ENCODE measurements around the gene LSMEM2.

Gene LSMEM2

GRCh38 chr3:50320853-50321335 is 42.0 kb downstream of the LSMEM2 start:
- peak in 1 of 2 donors; percentile 47 for DNase-seq (ENCODE audit: low read depth in 1 of 2, low spot score in 1 of 2)

- peak; percentile 75 to 78 for DNase-seq (ENCODE audit: low read depth in 1 of 2, low spot score in 1 of 2)
Measured at GRCh38 chr3:50321336-50322114, 42.6 kb downstream of the LSMEM2 start.

- no peak for DNase-seq (ENCODE audit: low read depth in 1 of 2, low spot score in 1 of 2)
Measured at GRCh38 chr3:50322115-50322385, 43.2 kb downstream of the LSMEM2 start.

GRCh38 chr3:50322386-50323091 is 43.7 kb downstream of the LSMEM2 start, which contains the start of gene HYAL2:
HYAL2 (minus strand) TSS chr3:50322745; CDS start chr3:50320489, 2,256 bp downstream.
- DNase-seq (ENCODE audit: low read depth in 1 of 2, low spot score in 1 of 2), result no peak

GRCh38 chr3:50323092-50323600 is 44.3 kb downstream of the LSMEM2 start:
- no peak for DNase-seq (ENCODE audit: low read depth in 1 of 2, low spot score in 1 of 2)

- no peak for DNase-seq (ENCODE audit: low read depth in 1 of 2, low spot score in 1 of 2)
Measured at GRCh38 chr3:50323614-50324199, 44.8 kb downstream of the LSMEM2 start.

- DNase-seq (ENCODE audit: low read depth in 1 of 2, low spot score in 1 of 2), result no peak
Measured at GRCh38 chr3:50324351-50325112, 45.6 kb downstream of the LSMEM2 start.

GRCh38 chr3:50325113-50325480 is 46.2 kb downstream of the LSMEM2 start:
- DNase-seq (ENCODE audit: low read depth in 1 of 2, low spot score in 1 of 2), result no peak

- DNase-seq (ENCODE audit: low read depth in 1 of 2, low spot score in 1 of 2), result no peak
Measured at GRCh38 chr3:50325497-50326181, 46.8 kb downstream of the LSMEM2 start.

- no peak for DNase-seq (ENCODE audit: low read depth in 1 of 2, low spot score in 1 of 2)
Measured at GRCh38 chr3:50326182-50326541, 47.3 kb downstream of the LSMEM2 start.

- no peak for DNase-seq (ENCODE audit: low read depth in 1 of 2, low spot score in 1 of 2)
Measured at GRCh38 chr3:50327129-50327528, 48.2 kb downstream of the LSMEM2 start.

GRCh38 chr3:50327943-50328691 is 49.2 kb downstream of the LSMEM2 start, which contains the start of gene TUSC2:
TUSC2 (minus strand) TSS chr3:50328223; CDS start chr3:50328099, 124 bp downstream.
- peak; percentile 84 to 94 for DNase-seq (ENCODE audit: low read depth in 1 of 2, low spot score in 1 of 2)

GRCh38 chr3:50330330-50330729 is 51.4 kb downstream of the LSMEM2 start:
- no peak for DNase-seq (ENCODE audit: low read depth in 1 of 2, low spot score in 1 of 2)

- DNase-seq (ENCODE audit: low read depth in 1 of 2, low spot score in 1 of 2), result no peak
Measured at GRCh38 chr3:50331364-50331907, 52.5 kb downstream of the LSMEM2 start.

GRCh38 chr3:50333744-50334328 is 54.9 kb downstream of the LSMEM2 start:
- no peak for DNase-seq (ENCODE audit: low read depth in 1 of 2, low spot score in 1 of 2)

GRCh38 chr3:50334339-50335075 is 55.6 kb downstream of the LSMEM2 start:
- DNase-seq (ENCODE audit: low read depth in 1 of 2, low spot score in 1 of 2), result no peak

- DNase-seq (ENCODE audit: low read depth in 1 of 2, low spot score in 1 of 2), result peak in 1 of 2 donors; percentile 40
Measured at GRCh38 chr3:50336452-50337174, 57.7 kb downstream of the LSMEM2 start.

Data from activated CD4-positive, alpha-beta T cell treated with anti-CD3 and anti-CD28 coated beads, Interleukin-2, amount 50 U/mL, for 24 hours (primary cell).